ENCODE measurements around the gene STPG1. TPM values are rescaled to one million over a fixed set of nuclear protein-coding genes. Genes with fewer than 3 reads are reported as not detected.

STPG1 gene
- total and polyA plus RNA-seq, 9 of the 15 experiments (the other 6 are each of a cell fraction or from before 2014, with no cell fraction given) = 5.0 to 11.9 (median 8.3) TPM

GRCh38 chr1:24424990-24425389 is 11.4 kb upstream of the STPG1 start:
- H3K79me2 ChIP-seq (ENCODE audit: control insufficient read depth, insufficient read depth, low read length) = no peaks in the 10 kb centered on the region
- intact Hi-C loops (cut with micrococcal nuclease) = no loop called here
- no peaks in the 10 kb centered on the region for H3K9me3 ChIP-seq (replicated peaks; ENCODE audit: control insufficient read depth, insufficient read depth, low read depth, low read length)
- BruUV-seq (replicated peaks) = no TSS peak
- H3K27me3 ChIP-seq (ENCODE audit: control insufficient read depth in 2 of 2, insufficient read depth in 2 of 2, low read length in 2 of 2) = no peaks in the 10 kb centered on the region
- TF ChIP-seq PHF21A (IDR thresholded peaks at IDR 0.05; ENCODE audit: borderline replicate concordance, low read depth) = no peak
- TF ChIP-seq PBX2 (CRISPR knock-in tag; IDR thresholded peaks at IDR 0.05; ENCODE audit: low read depth) = no peak
- 0 out of 2 replicates have a peak, but pooled peaks have one; percentile 42 for TF ChIP-seq PBX2 (tag; conservative IDR thresholded peaks at IDR 0.05; ENCODE audit: low read depth)
- FAIRE-seq (no peak), ATAC-seq (no peak), DNase-seq (ENCODE audit: extremely low read depth in 1 of 4, low spot score in 3 of 4) (no peak)
- no peak overlapping the region; a peak in 1 of 4 replicates for H3K9ac ChIP-seq (ENCODE audit: insufficient read depth in 1 of 2, low read depth in 2 of 2, low read length in 2 of 2)
- no peak overlapping the region for H3K4me3 ChIP-seq
- no peak overlapping the region for H3K4me2 ChIP-seq (ENCODE audit: insufficient read depth, low read length)
- no peak overlapping the region for H3K27ac ChIP-seq (ENCODE audit: extremely low read depth, low read depth, low read length)
- in situ Hi-C loops (cut with MboI) = no loop called here
- 0 out of 2 replicates have a peak, but pooled peaks cover 5% of the 10 kb centered on the region for H4K20me1 ChIP-seq (replicated peaks; ENCODE audit: control insufficient read depth, insufficient read depth, low read length)
- no peak overlapping the region for H2AFZ ChIP-seq (ENCODE audit: low read depth, low read length)
- no peaks in the 10 kb centered on the region for H3K9me1 ChIP-seq (ENCODE audit: control insufficient read depth, insufficient read depth, low read length)
- H3K36me3 ChIP-seq (ENCODE audit: control insufficient read depth, insufficient read depth, low read length) = peaks cover 37% of the 10 kb centered on the region
- peaks cover 3 to 4% of the 10 kb centered on the region in 2 experiments; a peak in 2 of 5 replicates for H3K4me1 ChIP-seq (replicated peaks in 1 of 2; ENCODE audit: control insufficient read depth in 2 of 2, insufficient read depth in 2 of 2, low read length in 2 of 2)
- 64% methylated on average over 3 of the region's 3 CpGs for WGBS (ENCODE audit: insufficient coverage, low coverage, missing lambda C conversion rate)
- ChIA-PET CTCF (ENCODE audit: low intra/inter-chr PET ratio) (interaction anchor here (0.6 kb wide), 1 partner anchor 516 kb away, joined by 3 read pairs; no protein-coding TSS in a partner anchor), POLR2A (interaction anchor here (0.6 to 2.8 kb wide), 7 partner anchors 8 to 37 kb away, joined by 3 to 21 read pairs (median 4); partner anchors contain the start of genes NIPAL3 and STPG1)
